Parathyroid adenoma (tissue), 2 donors: ENCODE results near the gene RTP2.

ENCODE experiments used
- H2AFZ ChIP-seq: fragments of 300-600 bp; sonication (generic); one replicate; pipeline ENCODE4 v1.7.0; 2017; ENCODE audit warnings: antibody characterized with exemption, mild to moderate bottlenecking
- H3K27ac ChIP-seq: fragments of 300-600 bp; sonication (generic); one replicate; pipeline ENCODE4 v1.7.0; 2017
- H3K27me3 ChIP-seq: fragments of 300-600 bp; sonication (generic); one replicate; pipeline ENCODE4 v1.7.0; 2017; ENCODE audit warnings: low read length; ENCODE audit not compliant: control insufficient read depth, insufficient read depth
- H3K36me3 ChIP-seq: fragments of 300-600 bp; sonication (generic); one replicate; pipeline ENCODE4 v1.7.0; 2017; ENCODE audit warnings: low read length; ENCODE audit not compliant: control insufficient read depth, insufficient read depth
- H3K4me1 ChIP-seq: fragments of 300-600 bp; sonication (generic); one replicate; pipeline ENCODE4 v1.7.0; 2017; ENCODE audit warnings: control low read depth
- H3K4me2 ChIP-seq: fragments of 300-600 bp; sonication (generic); one replicate; pipeline ENCODE4 v1.7.0; 2017; ENCODE audit warnings: low read length
- H3K4me3 ChIP-seq: fragments of 300-600 bp; sonication (generic); one replicate; pipeline ENCODE4 v1.7.0; 2017; ENCODE audit warnings: low read depth, low read length
- H3K79me2 ChIP-seq: fragments of 300-600 bp; sonication (generic); one replicate; pipeline ENCODE4 v1.7.0; 2017; ENCODE audit warnings: control low read depth
- H3K9ac ChIP-seq: fragments of 300-600 bp; sonication (generic); one replicate; pipeline ENCODE4 v1.7.0; 2017; ENCODE audit warnings: mild to moderate bottlenecking
- H3K9me3 ChIP-seq: fragments of 300-600 bp; sonication (generic); one replicate; pipeline ENCODE4 v1.7.0; 2017; ENCODE audit warnings: low read length; ENCODE audit not compliant: control insufficient read depth
- TF ChIP-seq, protein P1 (sequence below): fragments of 300-600 bp; sonication (generic); IDR thresholded peaks from one replicate; pipeline ENCODE4 v1.7.0; 2017; ENCODE audit warnings: antibody characterized with exemption, mild to moderate bottlenecking
- donor health status: primary hyperparathyroidism.

Gene RTP2

DNA sequence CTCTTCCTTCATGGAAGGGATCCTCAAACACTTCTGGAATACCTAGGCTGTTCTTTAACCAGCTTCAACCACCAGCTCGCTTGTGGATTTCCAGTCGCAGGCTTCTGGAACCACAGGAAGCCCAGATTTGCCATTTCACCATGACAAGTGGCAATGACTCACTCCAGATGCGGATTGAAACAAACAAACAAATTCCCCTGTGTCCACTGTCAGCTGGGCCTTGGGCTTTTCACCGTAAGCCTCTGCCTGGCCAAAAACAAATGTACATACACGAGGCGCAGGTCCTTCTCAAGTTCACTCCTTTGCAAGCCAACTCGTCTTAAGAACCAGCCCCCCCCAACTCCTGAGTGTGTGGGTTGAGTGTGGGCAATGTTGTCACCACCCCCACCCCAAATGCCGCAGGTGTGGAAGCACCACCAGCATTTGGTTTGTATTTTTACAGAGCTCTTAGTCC, 34.1 kb upstream of the RTP2 start:
- H3K27ac ChIP-seq: no peak overlapping the region
- peaks cover 3% of the 10 kb centered on the region for H3K4me1 ChIP-seq
- H3K27me3 ChIP-seq: no peaks in the 10 kb centered on the region
- H3K36me3 ChIP-seq: no peaks in the 10 kb centered on the region
- H3K79me2 ChIP-seq: peaks cover 7% of the 10 kb centered on the region
- H3K9me3 ChIP-seq: no peaks in the 10 kb centered on the region
- H3K4me3 ChIP-seq: no peak overlapping the region
- no peak overlapping the region for H2AFZ ChIP-seq
- TF ChIP-seq, protein P1, sequence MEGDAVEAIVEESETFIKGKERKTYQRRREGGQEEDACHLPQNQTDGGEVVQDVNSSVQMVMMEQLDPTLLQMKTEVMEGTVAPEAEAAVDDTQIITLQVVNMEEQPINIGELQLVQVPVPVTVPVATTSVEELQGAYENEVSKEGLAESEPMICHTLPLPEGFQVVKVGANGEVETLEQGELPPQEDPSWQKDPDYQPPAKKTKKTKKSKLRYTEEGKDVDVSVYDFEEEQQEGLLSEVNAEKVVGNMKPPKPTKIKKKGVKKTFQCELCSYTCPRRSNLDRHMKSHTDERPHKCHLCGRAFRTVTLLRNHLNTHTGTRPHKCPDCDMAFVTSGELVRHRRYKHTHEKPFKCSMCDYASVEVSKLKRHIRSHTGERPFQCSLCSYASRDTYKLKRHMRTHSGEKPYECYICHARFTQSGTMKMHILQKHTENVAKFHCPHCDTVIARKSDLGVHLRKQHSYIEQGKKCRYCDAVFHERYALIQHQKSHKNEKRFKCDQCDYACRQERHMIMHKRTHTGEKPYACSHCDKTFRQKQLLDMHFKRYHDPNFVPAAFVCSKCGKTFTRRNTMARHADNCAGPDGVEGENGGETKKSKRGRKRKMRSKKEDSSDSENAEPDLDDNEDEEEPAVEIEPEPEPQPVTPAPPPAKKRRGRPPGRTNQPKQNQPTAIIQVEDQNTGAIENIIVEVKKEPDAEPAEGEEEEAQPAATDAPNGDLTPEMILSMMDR: no peak
- H3K4me2 ChIP-seq: no peak overlapping the region
- H3K9ac ChIP-seq: no peak overlapping the region

DNA sequence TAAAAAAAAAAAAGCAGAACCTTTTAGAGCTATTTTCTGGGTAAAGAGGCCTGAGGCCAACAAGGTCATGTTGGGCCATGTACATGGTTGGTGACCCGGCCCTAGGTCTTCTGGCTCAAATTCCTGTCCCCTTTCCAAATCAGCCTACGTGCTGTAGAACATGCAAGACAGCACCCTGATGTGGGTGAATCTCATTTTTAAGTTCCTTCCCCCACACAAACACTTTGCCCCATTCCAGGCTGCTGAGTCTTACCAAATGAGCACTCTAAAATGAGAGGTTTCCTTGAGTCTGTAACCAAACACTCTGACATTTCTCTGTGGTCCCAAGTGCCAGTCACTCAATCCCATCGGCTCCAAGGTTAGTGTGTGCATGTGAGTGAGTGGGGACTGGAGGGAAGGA, 33.5 kb upstream of the RTP2 start:
- no peak overlapping the region for H3K4me3 ChIP-seq
- H2AFZ ChIP-seq: no peak overlapping the region
- H3K27me3 ChIP-seq: no peaks in the 10 kb centered on the region
- H3K9ac ChIP-seq: no peak overlapping the region
- H3K4me1 ChIP-seq: peaks cover 3% of the 10 kb centered on the region
- no peak overlapping the region for H3K27ac ChIP-seq
- TF ChIP-seq, protein P1: no peak
- H3K9me3 ChIP-seq: no peaks in the 10 kb centered on the region
- no peaks in the 10 kb centered on the region for H3K36me3 ChIP-seq
- no peak overlapping the region for H3K4me2 ChIP-seq
- H3K79me2 ChIP-seq: peaks cover 3% of the 10 kb centered on the region

GRCh38 chr3:187735383-187735782, 33.0 kb upstream of the RTP2 start:
- Histone ChIP-seq H3K4me2 (no peak overlapping the region), H2AFZ (no peak overlapping the region), H3K79me2 (no peaks in the 10 kb centered on the region), H3K36me3 (no peaks in the 10 kb centered on the region), H3K4me1 (no peaks in the 10 kb centered on the region), H3K9ac (no peak overlapping the region), H3K9me3 (no peaks in the 10 kb centered on the region), H3K27ac (peak overlapping the region; percentile 1), H3K4me3 (no peak overlapping the region), H3K27me3 (no peaks in the 10 kb centered on the region)
- TF ChIP-seq, protein P1: no peak

DNA sequence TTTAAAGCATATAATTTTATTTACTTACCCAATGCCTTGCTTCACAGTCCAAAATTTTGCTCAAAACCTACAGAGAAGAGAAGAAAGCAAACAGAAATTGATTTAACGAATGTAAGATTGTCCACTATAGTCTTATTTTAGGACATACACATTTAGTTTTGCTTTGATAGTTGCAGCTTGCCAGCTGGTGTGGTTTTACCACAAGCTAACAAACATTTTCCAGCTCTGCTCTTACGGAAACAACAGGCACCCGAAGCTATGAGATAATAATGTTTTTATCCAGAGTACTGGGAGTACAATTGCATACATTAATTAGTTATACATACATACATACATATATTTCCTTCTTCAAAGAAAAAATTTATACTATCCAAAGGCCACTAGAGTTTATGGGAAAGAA, 32.5 kb upstream of the RTP2 start:
- Histone ChIP-seq H3K79me2 (no peaks in the 10 kb centered on the region), H3K27ac (no peak overlapping the region)

GRCh38 chr3:187733371-187733770, 31.0 kb upstream of the RTP2 start:
- TF ChIP-seq, protein P1: no peak
- Histone ChIP-seq H3K4me3 (no peak overlapping the region), H2AFZ (no peak overlapping the region), H3K9ac (no peak overlapping the region), H3K79me2 (no peaks in the 10 kb centered on the region), H3K4me1 (no peaks in the 10 kb centered on the region), H3K36me3 (no peaks in the 10 kb centered on the region), H3K27ac (no peak overlapping the region), H3K27me3 (no peaks in the 10 kb centered on the region), H3K9me3 (no peaks in the 10 kb centered on the region), H3K4me2 (no peak overlapping the region)

More for the DNA sequence above, 32.5 kb upstream of the RTP2 start:
- Histone ChIP-seq H3K4me3 (no peak overlapping the region), H3K4me2 (no peak overlapping the region), H3K36me3 (no peaks in the 10 kb centered on the region), H3K4me1 (no peaks in the 10 kb centered on the region), H3K9ac (no peak overlapping the region), H3K9me3 (no peaks in the 10 kb centered on the region), H3K27me3 (no peaks in the 10 kb centered on the region), H2AFZ (no peak overlapping the region)
- TF ChIP-seq, protein P1: no peak
